Cardiac fibroblast (primary cell): ENCODE results near the gene RNF187.

Experiments used
- DNase-seq, 2 donors: peaks; one replicate each; pipeline versions ENCODE4 v3.0.0 to v3.0.0-alpha.2; 2010; ENCODE audit warnings: low read depth in 2 of 2
- H3K4me3 ChIP-seq, 2 donors: replicated peaks in 1 of 2; 1 replicate in 1 of 2; 2 replicates in 1 of 2; pipeline ENCODE4 v1.5.1; 2011; ENCODE audit warnings: low read depth in 2 of 2, low read length in 2 of 2, mild to moderate bottlenecking in 2 of 2, moderate library complexity in 1 of 2
- CTCF ChIP-seq: IDR thresholded peaks from one replicate; pipeline ENCODE4 v1.5.1; 2011; ENCODE audit warnings: low read depth, mild to moderate bottlenecking, low read length, inconsistent platforms

The RNF187 gene

GRCh38 chr1:228494044-228494353, 6.8 kb downstream of the RNF187 start:
- no peak for DNase-seq
- TF ChIP-seq CTCF = no peak
- no peak overlapping the region for H3K4me3 ChIP-seq

- DNase-seq = no peak
- TF ChIP-seq CTCF = no peak
- H3K4me3 ChIP-seq = no peak overlapping the region
These were observed 7.2 kb downstream of the RNF187 start for GRCh38 chr1:228494391-228494790.

GRCh38 chr1:228494970-228495853, 8.0 kb downstream of the RNF187 start:
- DNase-seq = no peak
- no peak overlapping the region for H3K4me3 ChIP-seq
- no peak for TF ChIP-seq CTCF

- no peak overlapping the region for H3K4me3 ChIP-seq
- no peak for TF ChIP-seq CTCF
- no peak for DNase-seq
These were observed 8.9 kb downstream of the RNF187 start for GRCh38 chr1:228496084-228496483.

GRCh38 chr1:228496494-228496893, 9.3 kb downstream of the RNF187 start:
- TF ChIP-seq CTCF = no peak
- H3K4me3 ChIP-seq = no peak overlapping the region
- no peak for DNase-seq

GRCh38 chr1:228497206-228497605, 10.0 kb downstream of the RNF187 start:
- TF ChIP-seq CTCF = no peak
- DNase-seq = no peak
- no peak overlapping the region for H3K4me3 ChIP-seq

- DNase-seq = no peak
- no peak overlapping the region for H3K4me3 ChIP-seq
- TF ChIP-seq CTCF = no peak
These were observed 10.6 kb downstream of the RNF187 start for GRCh38 chr1:228497817-228498216.
